ENCODE measurements around the gene GRK7. TPM values are rescaled to one million over a fixed set of nuclear protein-coding genes. Genes with fewer than 3 reads are reported as not detected.

The GRK7 gene
- total RNA-seq, 6 experiments from 2014 or later: not detected

DNA sequence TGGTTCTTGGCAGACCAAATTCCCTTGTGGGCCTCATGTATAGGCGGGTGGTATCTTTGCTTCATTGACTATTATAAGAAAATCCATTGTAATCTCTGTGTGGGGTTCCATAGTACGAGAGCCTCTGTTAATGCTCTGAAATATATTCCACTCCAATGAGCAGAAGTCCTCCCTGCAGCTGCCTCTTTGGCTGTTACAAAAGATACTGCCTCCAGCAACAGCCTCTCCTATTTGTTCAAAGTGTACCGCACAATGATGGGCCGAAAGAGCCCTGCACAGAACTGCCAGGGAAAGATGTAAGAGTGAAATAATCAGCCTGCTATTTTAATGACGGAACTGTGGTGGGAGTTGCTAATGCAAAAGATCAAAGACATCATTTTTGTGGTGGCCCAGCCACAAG, 48.9 kb downstream of the GRK7 start:
- H3K27ac Mint-ChIP-seq: no peak overlapping the region
- H3K9me3 Mint-ChIP-seq: peaks cover 11% of the 10 kb centered on the region; the same call in 1 of the 2 replicates
- no peaks in the 10 kb centered on the region for H3K36me3 Mint-ChIP-seq (ENCODE audit: low read depth)
- H3K4me3 Mint-ChIP-seq: no peak overlapping the region
- H3K4me1 Mint-ChIP-seq (ENCODE audit: low read depth): peaks cover 4% of the 10 kb centered on the region; the same call in 1 of the 2 replicates
- TF ChIP-seq, protein P1, sequence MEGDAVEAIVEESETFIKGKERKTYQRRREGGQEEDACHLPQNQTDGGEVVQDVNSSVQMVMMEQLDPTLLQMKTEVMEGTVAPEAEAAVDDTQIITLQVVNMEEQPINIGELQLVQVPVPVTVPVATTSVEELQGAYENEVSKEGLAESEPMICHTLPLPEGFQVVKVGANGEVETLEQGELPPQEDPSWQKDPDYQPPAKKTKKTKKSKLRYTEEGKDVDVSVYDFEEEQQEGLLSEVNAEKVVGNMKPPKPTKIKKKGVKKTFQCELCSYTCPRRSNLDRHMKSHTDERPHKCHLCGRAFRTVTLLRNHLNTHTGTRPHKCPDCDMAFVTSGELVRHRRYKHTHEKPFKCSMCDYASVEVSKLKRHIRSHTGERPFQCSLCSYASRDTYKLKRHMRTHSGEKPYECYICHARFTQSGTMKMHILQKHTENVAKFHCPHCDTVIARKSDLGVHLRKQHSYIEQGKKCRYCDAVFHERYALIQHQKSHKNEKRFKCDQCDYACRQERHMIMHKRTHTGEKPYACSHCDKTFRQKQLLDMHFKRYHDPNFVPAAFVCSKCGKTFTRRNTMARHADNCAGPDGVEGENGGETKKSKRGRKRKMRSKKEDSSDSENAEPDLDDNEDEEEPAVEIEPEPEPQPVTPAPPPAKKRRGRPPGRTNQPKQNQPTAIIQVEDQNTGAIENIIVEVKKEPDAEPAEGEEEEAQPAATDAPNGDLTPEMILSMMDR (IDR thresholded peaks at IDR 0.05): no peak
- peaks cover 38% of the 10 kb centered on the region for H3K27me3 Mint-ChIP-seq (ENCODE audit: insufficient read depth)
- DNase-seq: no peak

DNA sequence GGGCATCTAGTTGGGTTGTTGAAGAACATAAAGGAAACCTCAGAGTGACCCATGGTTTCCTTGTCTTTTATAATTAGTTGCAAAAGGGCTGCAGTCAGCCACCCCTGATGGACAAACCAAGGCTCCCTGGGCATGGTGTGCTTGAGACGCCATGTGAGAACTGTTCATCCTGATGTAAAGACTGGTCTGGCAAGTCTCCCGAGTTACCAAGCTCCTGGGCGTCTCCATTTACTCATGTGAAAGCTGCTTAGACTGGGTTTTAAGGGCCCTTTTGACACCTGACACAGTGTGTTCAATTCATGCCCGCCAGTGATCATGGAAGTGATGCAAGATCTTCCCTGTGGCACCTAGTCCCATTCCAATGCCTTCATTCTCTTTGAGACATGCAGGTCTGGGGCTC, 49.4 kb downstream of the GRK7 start:
- TF ChIP-seq, protein P1 (IDR thresholded peaks at IDR 0.05): no peak
- Mint-ChIP-seq H3K4me3 (no peak overlapping the region), H3K9me3 (peaks cover 11% of the 10 kb centered on the region; the same call in 1 of the 2 replicates), H3K27me3 (ENCODE audit: insufficient read depth) (peaks cover 38% of the 10 kb centered on the region), H3K4me1 (ENCODE audit: low read depth) (peaks cover 5% of the 10 kb centered on the region; the same call in 1 of the 2 replicates), H3K27ac (no peak overlapping the region), H3K36me3 (ENCODE audit: low read depth) (no peaks in the 10 kb centered on the region)
- no peak for DNase-seq

Other genes with a start within 250 kb of the GRK7 start
- 100 to 1,000 TPM; 135 to 170 (median 139) TPM for gene RNF7, start 25.1 kb upstream of the GRK7 start, total RNA-seq (2021; fragmentation: NEBNext Ultra II Directional; extraction: Animal tissue kit (Norgen Biotek cat#: 25700))
- gene ATP1B3, start 113.2 kb downstream of the GRK7 start, total RNA-seq (2021; fragmentation: NEBNext Ultra II Directional; extraction: Animal tissue kit (Norgen Biotek cat#: 25700)): 100 to 1,000 TPM; 219 to 273 (median 247) TPM

Data from HFFc6 (cell line).